ACC112 (cell line): ENCODE results near the gene PLEKHA6.

Experiments
- H2AFZ ChIP-seq: fragments of 200-600 bp; sonication (generic); one replicate; pipeline ENCODE4 v1.6.0; 2017; ENCODE audit warnings: antibody characterized with exemption, low read length; ENCODE audit not compliant: unreplicated experiment
- H3K27ac ChIP-seq: fragments of 200-600 bp; sonication (generic); 2 replicates; pipeline ENCODE4 v1.5.1; 2014; ENCODE audit warnings: low read depth, mild to moderate bottlenecking, antibody characterized with exemption, low read length, moderate library complexity
- H3K27me3 ChIP-seq: fragments of 200-600 bp; sonication (generic); 2 replicates; pipeline ENCODE4 v1.6.1; 2014; ENCODE audit warnings: mild to moderate bottlenecking, antibody characterized with exemption, low read length, moderate library complexity, mixed read lengths; ENCODE audit not compliant: insufficient read depth
- H3K36me3 ChIP-seq: fragments of 200-600 bp; sonication (generic); 2 replicates; pipeline ENCODE4 v1.6.1; 2016; ENCODE audit warnings: mild to moderate bottlenecking, antibody characterized with exemption, low read length, moderate library complexity, mixed read lengths; ENCODE audit not compliant: insufficient read depth
- H3K4me1 ChIP-seq: fragments of 200-600 bp; sonication (generic); one replicate; pipeline ENCODE4 v1.6.1; 2016; ENCODE audit warnings: low read length, mixed read lengths; ENCODE audit not compliant: insufficient read depth, unreplicated experiment, control insufficient read depth
- H3K4me3 ChIP-seq: fragments of 200-600 bp; sonication (generic); 2 replicates; pipeline ENCODE4 v1.5.1; 2014; ENCODE audit warnings: mild to moderate bottlenecking, low read depth, low read length
- H3K79me2 ChIP-seq: fragments of 200-600 bp; sonication (generic); one replicate; pipeline ENCODE4 v1.6.0; 2016; ENCODE audit warnings: low read length; ENCODE audit not compliant: control insufficient read depth, unreplicated experiment, insufficient read depth

Gene PLEKHA6

DNA sequence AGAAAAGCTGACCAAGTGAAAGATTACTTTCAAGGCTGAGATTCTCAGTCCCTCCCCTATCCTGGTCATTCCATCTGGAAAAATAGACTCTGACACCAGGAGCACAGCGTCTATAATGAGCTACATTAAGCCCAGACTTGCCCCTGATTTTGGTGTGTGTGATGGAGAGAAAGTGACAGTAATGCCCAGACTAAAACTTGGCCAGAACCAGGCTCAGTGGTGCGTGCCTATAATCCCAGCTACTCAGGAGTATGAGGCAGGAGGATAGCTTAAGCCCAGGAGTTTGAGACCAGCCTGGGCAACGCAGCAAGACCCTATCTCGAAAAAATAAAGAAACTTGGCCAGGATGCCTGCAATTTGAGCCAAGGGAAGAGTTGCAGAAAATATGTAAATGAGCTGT lies 15.9 kb downstream of the PLEKHA6 start:
- no peaks in the 10 kb centered on the region for H3K79me2 ChIP-seq
- H3K4me3 ChIP-seq = no peak overlapping the region
- H3K27ac ChIP-seq = no peak overlapping the region
- no peaks in the 10 kb centered on the region for H3K36me3 ChIP-seq
- peaks cover 2% of the 10 kb centered on the region for H3K4me1 ChIP-seq
- no peak overlapping the region for H2AFZ ChIP-seq
- H3K27me3 ChIP-seq = peaks cover 14% of the 10 kb centered on the region

DNA sequence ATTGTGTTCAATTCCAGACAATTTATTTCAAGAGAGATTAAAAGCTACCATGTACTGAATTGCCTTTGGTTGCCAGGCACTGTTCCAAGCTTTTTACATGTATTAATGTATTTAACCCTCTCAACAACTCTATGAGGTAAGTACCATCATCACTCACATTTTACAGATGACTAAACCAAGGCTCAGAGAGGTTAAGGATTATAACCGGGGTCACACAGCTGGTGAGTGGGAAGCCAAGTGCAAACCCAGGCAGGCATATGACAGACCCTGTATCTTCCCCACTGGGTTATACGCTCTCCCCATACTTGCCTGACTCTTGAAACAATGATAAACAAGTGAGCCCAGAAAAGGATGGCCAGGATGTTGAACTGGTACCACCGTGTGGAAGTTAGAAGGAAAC lies 16.5 kb downstream of the PLEKHA6 start:
- no peak overlapping the region for H2AFZ ChIP-seq
- no peak overlapping the region for H3K4me3 ChIP-seq
- no peaks in the 10 kb centered on the region for H3K79me2 ChIP-seq
- H3K4me1 ChIP-seq = no peaks in the 10 kb centered on the region
- peaks cover 20% of the 10 kb centered on the region for H3K27me3 ChIP-seq
- no peaks in the 10 kb centered on the region for H3K36me3 ChIP-seq
- H3K27ac ChIP-seq = no peak overlapping the region

DNA sequence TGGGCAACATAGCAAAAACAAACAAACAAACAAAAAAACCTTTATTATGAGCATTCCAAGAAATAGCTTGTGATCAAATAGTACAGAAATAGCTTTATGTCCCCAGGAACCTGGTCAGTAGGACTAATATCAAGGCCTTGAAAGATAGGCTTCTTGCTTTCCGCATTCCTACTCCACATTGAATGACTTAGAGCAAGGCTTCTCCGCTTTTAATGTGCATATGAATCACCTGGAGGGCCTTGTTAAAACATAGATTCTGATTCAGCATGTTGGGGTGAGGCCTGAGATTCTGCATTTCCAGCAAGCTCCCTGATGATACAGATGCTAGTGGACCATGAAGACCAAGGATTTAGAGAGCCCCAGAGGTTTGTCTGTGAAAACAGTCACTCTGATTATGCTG lies 17.4 kb downstream of the PLEKHA6 start:
- Histone ChIP-seq H3K79me2 (no peaks in the 10 kb centered on the region), H3K27me3 (peaks cover 29% of the 10 kb centered on the region), H3K27ac (no peak overlapping the region), H3K4me1 (no peaks in the 10 kb centered on the region), H2AFZ (no peak overlapping the region), H3K36me3 (no peaks in the 10 kb centered on the region), H3K4me3 (no peak overlapping the region)

DNA sequence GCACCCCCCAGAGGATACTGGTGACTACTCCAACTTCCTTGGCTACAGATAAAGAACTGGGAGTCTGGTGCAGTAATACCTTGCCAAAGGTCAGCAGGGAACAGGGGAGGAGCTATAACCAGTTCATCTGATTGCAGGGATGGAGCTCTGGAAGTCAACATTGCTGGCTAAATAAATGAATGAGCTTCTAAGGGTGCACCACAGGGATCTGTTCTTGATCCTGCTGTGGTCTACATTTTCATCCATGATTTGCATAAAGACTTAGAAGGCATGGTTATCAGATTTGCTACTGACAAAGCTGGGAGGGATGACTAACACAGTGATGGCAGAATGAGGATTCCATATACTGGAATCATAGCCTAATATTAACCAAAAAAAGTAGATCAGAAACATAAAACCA lies 18.3 kb downstream of the PLEKHA6 start:
- H3K79me2 ChIP-seq = no peaks in the 10 kb centered on the region
- H3K27ac ChIP-seq = no peak overlapping the region
- H3K36me3 ChIP-seq = no peaks in the 10 kb centered on the region
- H2AFZ ChIP-seq = no peak overlapping the region
- no peak overlapping the region for H3K4me3 ChIP-seq
- H3K4me1 ChIP-seq = no peaks in the 10 kb centered on the region
- peaks cover 38% of the 10 kb centered on the region for H3K27me3 ChIP-seq

GRCh38 chr1:204340081-204340889 lies 19.4 kb downstream of the PLEKHA6 start:
- Histone ChIP-seq H3K79me2 (no peaks in the 10 kb centered on the region), H3K27me3 (peaks cover 44% of the 10 kb centered on the region), H2AFZ (no peak overlapping the region), H3K27ac (no peak overlapping the region), H3K36me3 (no peaks in the 10 kb centered on the region), H3K4me1 (no peaks in the 10 kb centered on the region), H3K4me3 (no peak overlapping the region)

- Histone ChIP-seq H2AFZ (no peak overlapping the region), H3K36me3 (no peaks in the 10 kb centered on the region), H3K4me3 (no peak overlapping the region), H3K27me3 (peaks cover 48% of the 10 kb centered on the region), H3K79me2 (no peaks in the 10 kb centered on the region), H3K4me1 (no peaks in the 10 kb centered on the region), H3K27ac (no peak overlapping the region)
These were observed 20.2 kb downstream of the PLEKHA6 start for GRCh38 chr1:204339541-204339940.

DNA sequence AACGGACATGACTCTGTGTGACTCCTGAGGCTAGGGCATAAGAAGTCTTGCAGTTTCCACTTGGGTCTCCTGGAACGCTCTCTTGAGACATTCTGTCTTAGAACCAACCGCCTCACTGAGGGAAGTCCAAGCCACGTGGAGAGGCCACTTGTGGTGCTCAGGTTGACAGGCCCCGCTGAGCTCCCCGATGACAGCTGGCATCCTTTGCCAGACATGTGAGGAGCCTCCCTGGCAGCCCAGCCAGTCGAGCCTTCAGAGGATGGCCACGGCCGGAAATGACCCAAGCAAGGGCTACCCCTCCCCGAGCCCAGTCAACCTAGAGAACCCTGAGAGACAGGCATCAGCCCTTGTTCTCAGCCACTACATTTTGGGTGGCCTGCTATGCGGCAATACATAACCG lies 20.7 kb downstream of the PLEKHA6 start:
- Histone ChIP-seq H2AFZ (no peak overlapping the region), H3K4me3 (no peak overlapping the region), H3K79me2 (no peaks in the 10 kb centered on the region), H3K4me1 (no peaks in the 10 kb centered on the region), H3K27ac (no peak overlapping the region), H3K27me3 (peaks cover 51% of the 10 kb centered on the region), H3K36me3 (no peaks in the 10 kb centered on the region)

DNA sequence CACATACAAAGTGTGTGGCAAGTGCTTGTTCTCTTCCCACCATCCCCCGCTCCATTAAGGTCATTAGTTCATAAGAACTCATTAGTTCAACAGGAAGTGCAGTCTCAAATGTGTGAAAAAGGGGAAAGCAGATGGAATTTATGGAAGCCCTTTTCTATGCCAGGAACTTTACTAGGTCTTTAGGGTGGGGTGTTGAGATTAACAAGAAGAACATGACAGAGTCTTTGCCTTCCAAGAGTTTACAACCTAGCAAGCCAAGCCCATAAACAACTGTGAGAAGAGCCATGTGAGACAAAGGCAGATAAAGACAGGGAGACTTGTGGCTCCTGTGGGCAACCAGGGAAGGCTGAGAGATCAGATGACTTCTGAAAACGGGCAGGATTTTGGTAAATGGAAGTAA lies 21.4 kb downstream of the PLEKHA6 start:
- no peak overlapping the region for H3K27ac ChIP-seq
- no peaks in the 10 kb centered on the region for H3K79me2 ChIP-seq
- no peaks in the 10 kb centered on the region for H3K4me1 ChIP-seq
- no peaks in the 10 kb centered on the region for H3K36me3 ChIP-seq
- no peak overlapping the region for H2AFZ ChIP-seq
- H3K27me3 ChIP-seq = peaks cover 53% of the 10 kb centered on the region
- H3K4me3 ChIP-seq = no peak overlapping the region

- H3K36me3 ChIP-seq = no peaks in the 10 kb centered on the region
- no peak overlapping the region for H2AFZ ChIP-seq
- H3K27me3 ChIP-seq = peaks cover 54% of the 10 kb centered on the region
- H3K79me2 ChIP-seq = no peaks in the 10 kb centered on the region
- no peak overlapping the region for H3K27ac ChIP-seq
- H3K4me3 ChIP-seq = no peak overlapping the region
- no peaks in the 10 kb centered on the region for H3K4me1 ChIP-seq
These were observed 22.1 kb downstream of the PLEKHA6 start for GRCh38 chr1:204337583-204337982.

GRCh38 chr1:204337036-204337429 lies 22.7 kb downstream of the PLEKHA6 start:
- Histone ChIP-seq H2AFZ (no peak overlapping the region), H3K79me2 (no peaks in the 10 kb centered on the region), H3K4me3 (no peak overlapping the region), H3K27me3 (peaks cover 54% of the 10 kb centered on the region), H3K36me3 (no peaks in the 10 kb centered on the region), H3K4me1 (no peaks in the 10 kb centered on the region), H3K27ac (no peak overlapping the region)

- H3K79me2 ChIP-seq = no peaks in the 10 kb centered on the region
- H3K27ac ChIP-seq = no peak overlapping the region
These were observed 23.2 kb downstream of the PLEKHA6 start for GRCh38 chr1:204336421-204337035.

More at GRCh38 chr1:204336421-204337035, 23.2 kb downstream of the PLEKHA6 start:
- Histone ChIP-seq H3K4me1 (no peaks in the 10 kb centered on the region), H2AFZ (no peak overlapping the region), H3K27me3 (peaks cover 54% of the 10 kb centered on the region), H3K4me3 (no peak overlapping the region), H3K36me3 (no peaks in the 10 kb centered on the region)
